OCI-LY3 (cell line): ENCODE measurements around the gene LRRC7.

ENCODE experiments used
- EZH2phosphoT487 ChIP-seq: fragments of 200-600 bp; shearing (Covaris generic); IDR thresholded peaks from 2 replicates; pipeline ENCODE4 v1.6.1; 2018; ENCODE audit warnings: antibody characterized with exemption, mixed run types, low read depth
- TF ChIP-seq, protein P1 (sequence below): fragments of 200-600, 300-600 bp; sonication (generic); IDR thresholded peaks from 2 replicates; pipeline ENCODE4 v1.5.1; 2014; ENCODE audit warnings: antibody characterized with exemption, low read length, low read depth

DNA sequence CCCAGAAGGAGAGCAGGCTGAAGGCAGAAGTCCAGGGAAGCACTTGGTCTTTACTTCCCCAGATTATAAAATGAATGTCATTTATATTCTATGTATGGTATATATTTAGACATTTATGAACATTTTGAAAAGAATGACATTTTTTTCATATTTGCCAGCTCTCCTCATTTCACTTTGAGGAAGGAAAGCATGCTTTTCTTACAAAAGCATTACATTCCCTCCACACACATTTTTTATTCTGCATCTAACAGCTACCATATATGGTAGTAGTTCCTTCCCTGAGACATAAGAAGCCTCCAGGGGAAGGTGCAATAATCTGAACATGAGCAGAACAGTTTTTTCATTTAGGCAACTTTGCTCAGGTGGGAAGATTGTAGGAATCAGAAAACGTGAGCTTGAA lies 94.0 kb downstream of the LRRC7 start:
- TF ChIP-seq, protein P1, sequence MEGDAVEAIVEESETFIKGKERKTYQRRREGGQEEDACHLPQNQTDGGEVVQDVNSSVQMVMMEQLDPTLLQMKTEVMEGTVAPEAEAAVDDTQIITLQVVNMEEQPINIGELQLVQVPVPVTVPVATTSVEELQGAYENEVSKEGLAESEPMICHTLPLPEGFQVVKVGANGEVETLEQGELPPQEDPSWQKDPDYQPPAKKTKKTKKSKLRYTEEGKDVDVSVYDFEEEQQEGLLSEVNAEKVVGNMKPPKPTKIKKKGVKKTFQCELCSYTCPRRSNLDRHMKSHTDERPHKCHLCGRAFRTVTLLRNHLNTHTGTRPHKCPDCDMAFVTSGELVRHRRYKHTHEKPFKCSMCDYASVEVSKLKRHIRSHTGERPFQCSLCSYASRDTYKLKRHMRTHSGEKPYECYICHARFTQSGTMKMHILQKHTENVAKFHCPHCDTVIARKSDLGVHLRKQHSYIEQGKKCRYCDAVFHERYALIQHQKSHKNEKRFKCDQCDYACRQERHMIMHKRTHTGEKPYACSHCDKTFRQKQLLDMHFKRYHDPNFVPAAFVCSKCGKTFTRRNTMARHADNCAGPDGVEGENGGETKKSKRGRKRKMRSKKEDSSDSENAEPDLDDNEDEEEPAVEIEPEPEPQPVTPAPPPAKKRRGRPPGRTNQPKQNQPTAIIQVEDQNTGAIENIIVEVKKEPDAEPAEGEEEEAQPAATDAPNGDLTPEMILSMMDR = no peak
- no peak for TF ChIP-seq EZH2phosphoT487
